ENCODE measurements around the gene HEXIM1.

DNA sequence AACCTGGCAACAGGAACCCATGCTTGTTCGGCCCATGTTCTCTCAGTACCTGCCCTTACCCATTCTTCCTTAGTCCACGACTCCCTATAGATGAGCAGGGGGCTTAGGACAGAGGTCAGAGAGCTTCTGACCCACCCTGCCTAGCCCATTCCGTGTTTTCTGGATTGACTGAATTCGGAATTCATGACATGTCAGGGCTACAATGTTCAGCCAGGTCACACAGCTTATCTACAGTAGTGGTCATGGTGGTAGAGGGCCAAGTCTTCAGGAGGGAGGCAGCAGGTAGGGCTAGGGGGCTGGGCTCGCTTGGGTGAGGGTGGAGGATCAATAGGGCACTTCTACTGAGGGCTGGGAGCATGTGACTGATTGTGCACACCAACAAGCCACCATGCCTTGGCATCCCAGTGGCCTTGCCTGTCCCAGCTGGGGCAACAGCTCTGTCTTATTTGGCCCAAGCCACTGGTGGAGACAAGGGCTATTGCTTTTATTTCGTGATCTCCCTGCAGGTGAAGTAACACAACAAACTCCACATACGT, 16.5 kb downstream of the HEXIM1 start:
- TF ChIP-seq POLR2AphosphoS5 (IDR thresholded peaks at IDR 0.05; ENCODE audit: low read depth, low read length), result no peak
- no peak for TF ChIP-seq POLR2A (IDR thresholded peaks at IDR 0.05; ENCODE audit: low read depth, low read length)
- no peak for TF ChIP-seq TAF1 (IDR thresholded peaks at IDR 0.05; ENCODE audit: borderline replicate concordance, low read depth, low read length)
